Glutamatergic neuron (in vitro differentiated cells): Measurements from ENCODE around the gene PLXDC2. TPM values are rescaled to one million over a fixed set of nuclear protein-coding genes. Genes with fewer than 3 reads are reported as not detected.

Experiments used
- DNase-seq: peaks from one replicate; pipeline ENCODE4 v3.0.0; 2022
- H3K27ac Mint-ChIP-seq: one replicate; pipeline ENCODE4 v1.8.0; 2020; ENCODE audit warnings: mild to moderate bottlenecking, mixed read lengths, inconsistent platforms; ENCODE audit not compliant: unreplicated experiment
- H3K27me3 Mint-ChIP-seq: one replicate; pipeline ENCODE4 v1.8.0; 2020; ENCODE audit warnings: mild to moderate bottlenecking, moderate library complexity, mixed read lengths, inconsistent platforms; ENCODE audit not compliant: unreplicated experiment
- H3K36me3 Mint-ChIP-seq: one replicate; pipeline ENCODE4 v1.8.0; 2020; ENCODE audit warnings: mild to moderate bottlenecking, mixed read lengths, inconsistent platforms; ENCODE audit not compliant: unreplicated experiment
- H3K4me1 Mint-ChIP-seq: one replicate; pipeline ENCODE4 v1.8.0; 2020; ENCODE audit warnings: mild to moderate bottlenecking, low read depth, mixed read lengths, inconsistent platforms; ENCODE audit not compliant: unreplicated experiment
- H3K4me3 Mint-ChIP-seq: one replicate; pipeline ENCODE4 v1.8.0; 2020; ENCODE audit warnings: mild to moderate bottlenecking, mixed read lengths, inconsistent platforms; ENCODE audit not compliant: unreplicated experiment
- H3K9me3 Mint-ChIP-seq: one replicate; pipeline ENCODE4 v1.8.0; 2020; ENCODE audit warnings: mild to moderate bottlenecking, moderate library complexity, mixed read lengths, inconsistent platforms; ENCODE audit not compliant: unreplicated experiment
- CTCF ChIP-seq: fragments of 200-600 bp; sonication (generic); IDR thresholded peaks from one replicate; pipeline ENCODE4 v1.5.0; 2021; ENCODE audit not compliant: partially characterized antibody, unreplicated experiment
- total RNA-seq: library from RNA; stranded (reverse); fragmentation: NEBNext Ultra II Directional; extraction: Animal tissue kit (Norgen Biotek cat#: 25700); gene quantifications from one replicate; pipeline ENCODE4 v1.2.1, GENCODE V29; 2021; ENCODE audit not compliant: unreplicated experiment

Gene PLXDC2
- total RNA-seq, 1 donor from 2014 or later = 3.9 TPM

DNA sequence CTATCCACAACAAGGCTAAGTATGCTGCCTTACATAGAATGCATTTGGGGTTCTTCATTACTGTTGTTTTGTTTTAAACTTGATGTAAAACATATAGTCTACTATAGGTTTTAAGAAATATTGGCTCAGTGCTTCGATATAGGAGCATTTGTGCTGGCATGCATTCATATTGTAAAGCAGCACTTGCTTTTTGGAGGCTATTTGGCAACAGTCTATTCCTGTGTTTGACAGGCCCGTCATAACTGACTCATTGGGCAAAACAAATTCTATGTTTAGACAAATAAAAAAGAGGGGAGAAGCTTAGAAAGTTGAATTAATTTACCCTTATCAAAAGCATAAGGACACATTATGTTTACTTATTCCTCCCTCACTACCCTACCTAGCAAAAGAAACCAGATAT is 38.4 kb upstream of the PLXDC2 start:
- H3K27me3 Mint-ChIP-seq = peaks cover under 1% of the 10 kb centered on the region
- H3K4me3 Mint-ChIP-seq = no peak overlapping the region
- H3K9me3 Mint-ChIP-seq = no peaks in the 10 kb centered on the region
- no peak for TF ChIP-seq CTCF
- H3K4me1 Mint-ChIP-seq = no peaks in the 10 kb centered on the region
- H3K27ac Mint-ChIP-seq = no peak overlapping the region
- H3K36me3 Mint-ChIP-seq = no peaks in the 10 kb centered on the region
- no peak for DNase-seq

- no peak for DNase-seq
- Mint-ChIP-seq H3K9me3 (no peaks in the 10 kb centered on the region), H3K4me1 (no peaks in the 10 kb centered on the region), H3K36me3 (no peaks in the 10 kb centered on the region), H3K27ac (no peak overlapping the region), H3K4me3 (no peak overlapping the region), H3K27me3 (no peaks in the 10 kb centered on the region)
- TF ChIP-seq CTCF = no peak
Measured at GRCh38 chr10:19778996-19779395, 37.2 kb upstream of the PLXDC2 start.

DNA sequence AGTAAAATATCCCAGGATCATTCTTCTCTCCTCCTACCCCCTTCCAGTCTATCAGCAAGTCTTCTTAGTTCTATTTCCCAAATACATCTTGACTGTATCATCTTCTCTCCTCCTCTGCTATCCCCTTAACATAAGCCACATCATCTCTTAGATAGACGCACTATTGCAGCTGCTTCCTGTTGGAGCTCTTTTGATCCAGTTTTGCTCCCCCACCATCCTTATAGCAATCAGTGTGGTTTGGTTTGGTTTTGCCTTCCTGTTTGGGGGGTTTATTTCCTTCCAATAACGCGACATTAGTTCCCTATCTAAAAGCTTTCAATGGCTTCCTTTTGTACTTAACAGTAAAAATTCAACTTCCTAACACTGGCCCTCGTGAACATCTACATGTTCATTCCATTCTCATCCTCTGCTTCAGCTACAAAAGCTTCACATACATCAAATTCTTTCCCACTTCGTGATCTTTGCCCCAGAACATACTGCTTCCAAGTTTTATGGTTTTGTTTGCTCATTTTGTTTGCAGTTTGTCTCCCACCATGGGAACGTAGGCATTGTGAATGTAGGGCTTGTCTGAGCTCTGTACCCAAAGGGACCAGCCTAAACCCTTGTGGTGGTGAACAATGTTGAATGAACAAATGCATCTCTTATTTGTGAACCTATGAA is 33.7 kb upstream of the PLXDC2 start:
- no peaks in the 10 kb centered on the region for H3K27me3 Mint-ChIP-seq
- no peak overlapping the region for H3K27ac Mint-ChIP-seq
- TF ChIP-seq CTCF = no peak
- no peaks in the 10 kb centered on the region for H3K36me3 Mint-ChIP-seq
- no peak for DNase-seq
- H3K9me3 Mint-ChIP-seq = no peaks in the 10 kb centered on the region
- H3K4me1 Mint-ChIP-seq = no peaks in the 10 kb centered on the region
- H3K4me3 Mint-ChIP-seq = no peak overlapping the region

DNA sequence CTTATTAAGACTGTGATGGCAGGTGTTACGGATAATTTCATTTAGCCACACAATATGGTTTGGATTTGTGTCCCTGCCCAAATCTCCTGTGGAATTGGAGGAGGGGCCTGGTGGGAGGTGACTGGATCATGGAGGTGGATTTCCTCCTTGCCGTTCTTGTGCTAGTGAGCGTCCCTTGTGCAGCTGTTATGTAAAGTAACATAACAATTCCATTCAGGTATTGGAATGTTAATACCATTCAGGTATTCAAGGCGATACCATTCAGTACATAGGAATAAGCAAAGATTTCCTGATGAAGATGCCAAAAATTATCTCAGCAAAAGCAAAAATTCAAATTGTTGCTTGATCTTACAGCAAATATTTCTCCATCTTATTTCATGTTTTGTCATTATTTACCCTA is 32.5 kb upstream of the PLXDC2 start:
- TF ChIP-seq CTCF = no peak
- H3K4me1 Mint-ChIP-seq = no peaks in the 10 kb centered on the region
- no peaks in the 10 kb centered on the region for H3K9me3 Mint-ChIP-seq
- H3K36me3 Mint-ChIP-seq = no peaks in the 10 kb centered on the region
- H3K27me3 Mint-ChIP-seq = no peaks in the 10 kb centered on the region
- no peak overlapping the region for H3K4me3 Mint-ChIP-seq
- no peak overlapping the region for H3K27ac Mint-ChIP-seq
- DNase-seq = no peak

- H3K27me3 Mint-ChIP-seq = no peaks in the 10 kb centered on the region
- H3K4me1 Mint-ChIP-seq = no peaks in the 10 kb centered on the region
- no peaks in the 10 kb centered on the region for H3K36me3 Mint-ChIP-seq
- H3K27ac Mint-ChIP-seq = no peak overlapping the region
- DNase-seq = no peak
- no peak overlapping the region for H3K4me3 Mint-ChIP-seq
- no peak for TF ChIP-seq CTCF
- H3K9me3 Mint-ChIP-seq = no peaks in the 10 kb centered on the region
Measured at GRCh38 chr10:19785366-19785765, 30.9 kb upstream of the PLXDC2 start.
